Measurements from ENCODE around the gene ERBIN. TPM values are rescaled to one million over a fixed set of nuclear protein-coding genes. Genes with fewer than 3 reads are reported as not detected.

The ERBIN gene
- total and polyA plus RNA-seq, 2 of the 8 experiments (the other 6 are each of a cell fraction or from before 2014, with no cell fraction given), result 7.7 to 33.2 TPM

DNA sequence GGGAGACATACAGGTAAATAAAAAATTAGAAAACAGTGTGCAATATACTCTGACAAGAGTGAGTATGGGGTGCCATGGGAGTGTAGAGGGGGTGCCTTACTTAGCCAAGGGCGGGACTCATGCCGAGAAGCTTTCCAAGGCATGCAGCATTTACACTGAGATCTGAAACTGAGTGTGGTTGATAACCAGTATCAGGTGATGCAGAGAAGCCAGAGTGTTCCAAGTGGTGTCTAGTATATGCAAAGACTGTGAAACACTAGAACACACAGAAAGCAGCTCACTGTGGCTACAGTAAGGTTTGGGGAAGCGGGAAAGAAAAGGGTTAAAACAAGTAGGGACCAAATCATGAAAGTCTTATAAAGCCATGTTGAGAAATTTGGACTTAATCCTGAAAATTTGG is 30.5 kb upstream of the ERBIN start:
- no peak overlapping the region for H3K9ac ChIP-seq (replicated peaks in 1 of 4; ENCODE audit: extremely low read depth in 1 of 4, low read depth in 3 of 4, low read length in 3 of 4)
- no peak overlapping the region for H2AFZ ChIP-seq (ENCODE audit: low read length)
- FAIRE-seq, result no peak
- no peak overlapping the region for H4K91ac ChIP-seq (replicated peaks; ENCODE audit: insufficient read length, low read length)
- H2BK120ac ChIP-seq (replicated peaks; ENCODE audit: low read depth, low read length), result no peak overlapping the region
- H3K27ac ChIP-seq (ENCODE audit: low read depth, low read length), result no peak overlapping the region
- 87% methylated on average over 3 of the region's 3 CpGs; no CpG with 5 or more reads in 1 of the 2 experiments for WGBS, 2 experiments (ENCODE audit: extremely low coverage in 1 of 2, insufficient coverage in 1 of 2, insufficient read length in 1 of 2, insufficient replicate concordance in 2 of 2, low coverage in 1 of 2, low lambda C conversion rate in 2 of 2, missing lambda C conversion rate in 1 of 2)
- CTCF ChIA-PET (ENCODE audit: partially characterized antibody), result interaction anchor here (0.9 kb wide), 1 partner anchor 169 kb away, joined by 3 read pairs; no protein-coding TSS in a partner anchor
- H2BK12ac ChIP-seq (ENCODE audit: low read depth, low read length), result no peak overlapping the region
- no peaks in the 10 kb centered on the region for H3K23me2 ChIP-seq (ENCODE audit: low read depth, low read length)
- H4K5ac ChIP-seq (ENCODE audit: insufficient read length, low read depth, low read length), result no peak overlapping the region
- H3K79me1 ChIP-seq (ENCODE audit: low read depth, low read length), result no peaks in the 10 kb centered on the region
- no peaks in the 10 kb centered on the region for H3K4me1 ChIP-seq (replicated peaks in 1 of 4; ENCODE audit: control insufficient read depth in 3 of 4, insufficient read depth in 4 of 4, low read length in 3 of 4)
- H4K8ac ChIP-seq (ENCODE audit: extremely low read depth, insufficient read depth, low read length), result no peak overlapping the region
- no peak for DNase-seq (ENCODE audit: low read depth in 1 of 2, low spot score in 2 of 2)
- H3K36me3 ChIP-seq (ENCODE audit: control insufficient read depth in 2 of 4, insufficient read depth in 4 of 4, low read length in 3 of 4), result no peaks in the 10 kb centered on the region
- no peak overlapping the region for H3K23ac ChIP-seq (ENCODE audit: insufficient read length)
- no peak overlapping the region for H2AK5ac ChIP-seq (ENCODE audit: low read depth, low read length)
- no peaks in the 10 kb centered on the region for H3K79me2 ChIP-seq (ENCODE audit: control insufficient read depth in 1 of 2, insufficient read depth in 2 of 2, low read length in 2 of 2)
- no peak overlapping the region for H2BK15ac ChIP-seq (ENCODE audit: low read length)
- no peak overlapping the region for H3K4ac ChIP-seq (replicated peaks; ENCODE audit: insufficient read length, low read depth, low read length)
- H2BK5ac ChIP-seq (ENCODE audit: low read depth, low read length), result no peak overlapping the region
- H3K4me3 ChIP-seq (ENCODE audit: extremely low read depth in 1 of 4, insufficient read depth in 2 of 4, low read depth in 3 of 4, low read length in 4 of 4), result no peak overlapping the region
- H3K9me3 ChIP-seq (ENCODE audit: insufficient read depth in 2 of 2, low read depth in 1 of 2, low read length in 1 of 2), result no peaks in the 10 kb centered on the region
- no peak overlapping the region for H2BK20ac ChIP-seq (ENCODE audit: low read length)
- no peak for TF ChIP-seq JUND (IDR thresholded peaks at IDR 0.05; ENCODE audit: low read length)
- no peak for TF ChIP-seq KDM5A (IDR thresholded peaks at IDR 0.05; ENCODE audit: low read length)
- TF ChIP-seq ASH2L (IDR thresholded peaks at IDR 0.05; ENCODE audit: low read length), result no peak
- TF ChIP-seq SP1 (IDR thresholded peaks at IDR 0.05; ENCODE audit: low read depth, low read length), result no peak
- TF ChIP-seq TBP (IDR thresholded peaks at IDR 0.05; ENCODE audit: low read depth, low read length), result no peak
- TF ChIP-seq CTBP2 (IDR thresholded peaks at IDR 0.05; ENCODE audit: borderline replicate concordance, insufficient read depth, insufficient read length, low read length), result no peak
- no peak for TF ChIP-seq GABPA (IDR thresholded peaks at IDR 0.05; ENCODE audit: borderline replicate concordance, insufficient read depth, low read length)
- no peak for TF ChIP-seq YY1 (IDR thresholded peaks at IDR 0.05; ENCODE audit: low read depth, low read length)
- TF ChIP-seq, protein P1, sequence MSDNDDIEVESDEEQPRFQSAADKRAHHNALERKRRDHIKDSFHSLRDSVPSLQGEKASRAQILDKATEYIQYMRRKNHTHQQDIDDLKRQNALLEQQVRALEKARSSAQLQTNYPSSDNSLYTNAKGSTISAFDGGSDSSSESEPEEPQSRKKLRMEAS (IDR thresholded peaks at IDR 0.05), result no peak
- TF ChIP-seq EGR1 (IDR thresholded peaks at IDR 0.05; ENCODE audit: borderline replicate concordance, low read depth, low read length), result no peak
- TF ChIP-seq, protein P2, sequence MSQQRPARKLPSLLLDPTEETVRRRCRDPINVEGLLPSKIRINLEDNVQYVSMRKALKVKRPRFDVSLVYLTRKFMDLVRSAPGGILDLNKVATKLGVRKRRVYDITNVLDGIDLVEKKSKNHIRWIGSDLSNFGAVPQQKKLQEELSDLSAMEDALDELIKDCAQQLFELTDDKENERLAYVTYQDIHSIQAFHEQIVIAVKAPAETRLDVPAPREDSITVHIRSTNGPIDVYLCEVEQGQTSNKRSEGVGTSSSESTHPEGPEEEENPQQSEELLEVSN (IDR thresholded peaks at IDR 0.05), result no peak
- TF ChIP-seq SUZ12 (IDR thresholded peaks at IDR 0.05; ENCODE audit: low read length), result no peak
- H3K4me2 ChIP-seq (ENCODE audit: insufficient read depth in 1 of 2, low read depth in 2 of 2, low read length in 2 of 2), result no peak overlapping the region
- no peak overlapping the region for H3K56ac ChIP-seq (replicated peaks; ENCODE audit: insufficient read length, low read depth, low read length)
- H3K27me3 ChIP-seq (replicated peaks in 1 of 4; ENCODE audit: control insufficient read depth in 3 of 4, extremely low read depth in 1 of 4, insufficient read depth in 3 of 4, low read length in 3 of 4), result no peaks in the 10 kb centered on the region
- no peaks in the 10 kb centered on the region for H4K20me1 ChIP-seq (replicated peaks in 1 of 2; ENCODE audit: control insufficient read depth in 1 of 2, insufficient read depth in 2 of 2, low read length in 2 of 2)
- no peak overlapping the region for H3K18ac ChIP-seq (ENCODE audit: extremely low read depth, low read length)
- no peak overlapping the region for H3K14ac ChIP-seq (ENCODE audit: insufficient read length)
- POLR2A ChIA-PET (ENCODE audit: partially characterized antibody), result interaction anchor here (0.5 to 1.1 kb wide), 2 partner anchors 29 to 231 kb away, joined by 3 to 6 read pairs; no protein-coding TSS in a partner anchor
